GM21576 (cell line): ENCODE data around the gene USP35.
"Not testable (repeated sequence)": the region's sequence is repeated elsewhere in the genome, so short reads cannot be mapped to it uniquely, and the experiment has no call there.

Experiments
- ATAC-seq: cut with Tn5 transposase; IDR thresholded peaks from one replicate; pipeline ENCODE4 v1.9.1; 2021; ENCODE audit warnings: mild to moderate bottlenecking, moderate library complexity; ENCODE audit not compliant: unreplicated experiment

USP35 gene

GRCh38 chr11:78231962-78232501 is 43.3 kb downstream of the USP35 start:
- ATAC-seq, result no peak

GRCh38 chr11:78233046-78233445 is 44.3 kb downstream of the USP35 start:
- ATAC-seq, result not testable (repeated sequence)

- ATAC-seq, result no peak
Measured at GRCh38 chr11:78234006-78234405, 45.3 kb downstream of the USP35 start.

- no peak for ATAC-seq
Measured at GRCh38 chr11:78237293-78238046, 48.8 kb downstream of the USP35 start.

- no peak for ATAC-seq
Measured at GRCh38 chr11:78239781-78240180, 51.1 kb downstream of the USP35 start.

- ATAC-seq, result no peak
Measured at GRCh38 chr11:78241475-78241874, 52.8 kb downstream of the USP35 start.

- ATAC-seq, result no peak
Measured at GRCh38 chr11:78244080-78244479, 55.4 kb downstream of the USP35 start.

GRCh38 chr11:78244546-78245255 is 56.0 kb downstream of the USP35 start:
- no peak for ATAC-seq

GRCh38 chr11:78248191-78248590 is 59.5 kb downstream of the USP35 start:
- no peak for ATAC-seq

- ATAC-seq, result no peak
Measured at GRCh38 chr11:78248903-78249302, 60.2 kb downstream of the USP35 start.

- ATAC-seq, result no peak
Measured at GRCh38 chr11:78250099-78250498, 61.4 kb downstream of the USP35 start.

- no peak for ATAC-seq
Measured at GRCh38 chr11:78251083-78251775, 62.5 kb downstream of the USP35 start.

- no peak for ATAC-seq
Measured at GRCh38 chr11:78253797-78254196, 65.1 kb downstream of the USP35 start.

GRCh38 chr11:78254268-78254667 is 65.5 kb downstream of the USP35 start:
- ATAC-seq, result no peak

- no peak for ATAC-seq
Measured at GRCh38 chr11:78255919-78256318, 67.2 kb downstream of the USP35 start.

GRCh38 chr11:78256962-78257361 is 68.2 kb downstream of the USP35 start:
- no peak for ATAC-seq

- ATAC-seq, result no peak
Measured at GRCh38 chr11:78257654-78258053, 68.9 kb downstream of the USP35 start.

- ATAC-seq, result no peak
Measured at GRCh38 chr11:78259777-78260487, 71.2 kb downstream of the USP35 start.

GRCh38 chr11:78261367-78261766 is 72.6 kb downstream of the USP35 start:
- ATAC-seq, result no peak

GRCh38 chr11:78261828-78262227 is 73.1 kb downstream of the USP35 start:
- ATAC-seq, result no peak

- no peak for ATAC-seq
Measured at GRCh38 chr11:78262238-78262637, 73.5 kb downstream of the USP35 start.
